H9 (cell line): ENCODE data around the gene MRPL40. TPM values are rescaled to one million over a fixed set of nuclear protein-coding genes. Genes with fewer than 3 reads are reported as not detected.

ENCODE experiments used
- DNase-seq: peaks from one replicate; pipeline ENCODE4 v3.0.0-alpha.2; 2017
- H2AFZ ChIP-seq: one replicate; pipeline ENCODE4 v1.6.1; 2013; ENCODE audit warnings: mild to moderate bottlenecking, low read length, control low read depth, moderate library complexity
- H2AK5ac ChIP-seq: 2 replicates; pipeline ENCODE4 v1.6.1; 2013; ENCODE audit warnings: low read length, control low read depth, mixed read lengths; ENCODE audit not compliant: insufficient read length
- H2BK120ac ChIP-seq: one replicate; pipeline ENCODE4 v1.6.1; 2013; ENCODE audit warnings: low read depth, mild to moderate bottlenecking, low read length, control low read depth, inconsistent platforms; ENCODE audit not compliant: poor library complexity, severe bottlenecking
- H2BK12ac ChIP-seq: 2 replicates; pipeline ENCODE4 v1.6.1; 2013; ENCODE audit warnings: low read length, control low read depth, mixed read lengths, low read depth; ENCODE audit not compliant: insufficient read length
- H2BK15ac ChIP-seq: 2 replicates; pipeline ENCODE4 v1.6.1; 2013; ENCODE audit warnings: low read depth, low read length, control low read depth
- H2BK20ac ChIP-seq: one replicate; pipeline ENCODE4 v1.6.1; 2013; ENCODE audit warnings: low read depth, mild to moderate bottlenecking, low read length, control low read depth, inconsistent platforms; ENCODE audit not compliant: poor library complexity, severe bottlenecking
- H2BK5ac ChIP-seq: 2 replicates; pipeline ENCODE4 v1.6.1; 2013; ENCODE audit warnings: low read length, control low read depth, mixed read lengths; ENCODE audit not compliant: insufficient read length
- H3K14ac ChIP-seq: 2 replicates; pipeline ENCODE4 v1.6.1; 2013; ENCODE audit warnings: low read length, control low read depth; ENCODE audit not compliant: insufficient read depth
- H3K18ac ChIP-seq: 2 replicates; pipeline ENCODE4 v1.6.1; 2013; ENCODE audit warnings: low read depth, mild to moderate bottlenecking, mixed read lengths, low read length, control low read depth; ENCODE audit not compliant: insufficient read length
- H3K23ac ChIP-seq: 2 replicates; pipeline ENCODE4 v1.6.1; 2013; ENCODE audit warnings: low read length, control low read depth, mixed read lengths, low read depth; ENCODE audit not compliant: insufficient read length
- H3K23me2 ChIP-seq: 2 replicates; pipeline ENCODE4 v1.6.1; 2013; ENCODE audit warnings: low read depth, mild to moderate bottlenecking, mixed read lengths, low read length, control low read depth; ENCODE audit not compliant: insufficient read length, poor library complexity, severe bottlenecking
- H3K27ac ChIP-seq: 2 replicates; pipeline ENCODE4 v1.5.1; 2013; ENCODE audit warnings: low read length, control low read depth, mixed read lengths, low read depth; ENCODE audit not compliant: insufficient read length
- H3K27me3 ChIP-seq: 2 replicates; pipeline ENCODE4 v1.6.1; 2013; ENCODE audit warnings: low read length, control low read depth, inconsistent platforms; ENCODE audit not compliant: insufficient read depth
- H3K4ac ChIP-seq: 2 replicates; pipeline ENCODE4 v1.6.1; 2013; ENCODE audit warnings: low read depth, mild to moderate bottlenecking, control low read depth, inconsistent platforms, low read length, moderate library complexity
- H3K4me1 ChIP-seq: 2 replicates; pipeline ENCODE4 v1.6.1; 2013; ENCODE audit warnings: low read length, control low read depth, inconsistent platforms; ENCODE audit not compliant: insufficient read depth
- H3K4me2 ChIP-seq: 2 replicates; pipeline ENCODE4 v1.6.1; 2013; ENCODE audit warnings: low read length, control low read depth, mixed read lengths; ENCODE audit not compliant: insufficient read length, insufficient read depth
- H3K56ac ChIP-seq: 2 replicates; pipeline ENCODE4 v1.6.1; 2013; ENCODE audit warnings: low read depth, mild to moderate bottlenecking, mixed read lengths, low read length, control low read depth; ENCODE audit not compliant: insufficient read length
- H3K79me1 ChIP-seq: 2 replicates; pipeline ENCODE4 v1.6.1; 2013; ENCODE audit warnings: low read depth, mild to moderate bottlenecking, moderate library complexity, low read length, control low read depth, inconsistent platforms; ENCODE audit not compliant: insufficient read depth, poor library complexity, severe bottlenecking
- H3K79me2 ChIP-seq: 2 replicates; pipeline ENCODE4 v1.6.1; 2013; ENCODE audit warnings: low read length, control low read depth, inconsistent platforms; ENCODE audit not compliant: insufficient read depth
- H3K9ac ChIP-seq: 2 replicates; pipeline ENCODE4 v1.6.1; 2013; ENCODE audit warnings: low read length, control low read depth, mixed read lengths; ENCODE audit not compliant: insufficient read length; ENCODE audit errors: extremely low read depth
- H3K9me3 ChIP-seq: one replicate; pipeline ENCODE4 v1.6.1; 2013; ENCODE audit warnings: low read depth, low read length, inconsistent platforms; ENCODE audit not compliant: control insufficient read depth
- H3T11ph ChIP-seq: one replicate; pipeline ENCODE4 v1.6.1; 2013; ENCODE audit warnings: mild to moderate bottlenecking, low read length, control low read depth, inconsistent platforms
- H4K20me1 ChIP-seq: one replicate; pipeline ENCODE4 v1.6.1; 2013; ENCODE audit not compliant: control insufficient read depth, insufficient read length, insufficient read depth
- H4K5ac ChIP-seq: 2 replicates; pipeline ENCODE4 v1.6.1; 2013; ENCODE audit warnings: low read depth, mild to moderate bottlenecking, mixed read lengths, low read length, control low read depth; ENCODE audit not compliant: insufficient read length
- H4K8ac ChIP-seq: replicated peaks from 2 replicates; pipeline ENCODE4 v1.6.1; 2013; ENCODE audit warnings: low read length, control low read depth, mixed read lengths, low read depth; ENCODE audit not compliant: insufficient read length
- H4K91ac ChIP-seq: 2 replicates; pipeline ENCODE4 v1.6.1; 2013; ENCODE audit warnings: low read depth, mild to moderate bottlenecking, moderate library complexity, mixed read lengths, low read length, control low read depth; ENCODE audit not compliant: insufficient read length
- H3K27ac Mint-ChIP-seq, 3 experiments: 2 replicates in 2 of 3; 3 replicates in 1 of 3; pipeline ENCODE4 v1.8.0; 2020 to 2021; ENCODE audit warnings: mixed read lengths in 3 of 3, mild to moderate bottlenecking in 1 of 3, moderate library complexity in 1 of 3
- H3K27me3 Mint-ChIP-seq: 2 replicates; pipeline ENCODE4 v1.8.0; 2021; ENCODE audit warnings: low read depth, mild to moderate bottlenecking, moderate library complexity, mixed read lengths
- H3K36me3 Mint-ChIP-seq, 3 experiments: 2 replicates in 2 of 3; 3 replicates in 1 of 3; pipeline ENCODE4 v1.8.0; 2020 to 2021; ENCODE audit warnings: low read depth in 3 of 3, mixed read lengths in 3 of 3; ENCODE audit not compliant: insufficient read depth in 1 of 3
- H3K4me1 Mint-ChIP-seq, 2 experiments: 2 replicates each; pipeline ENCODE4 v1.8.0; 2020; ENCODE audit warnings: mixed read lengths in 2 of 2
- H3K4me3 Mint-ChIP-seq, 2 experiments: 2 replicates in 1 of 2; 3 replicates in 1 of 2; pipeline ENCODE4 v1.8.0; 2020 to 2021; ENCODE audit warnings: mild to moderate bottlenecking in 2 of 2, mixed read lengths in 2 of 2, moderate library complexity in 1 of 2
- H3K9me3 Mint-ChIP-seq, 2 experiments: 2 replicates in 1 of 2; 3 replicates in 1 of 2; pipeline ENCODE4 v1.8.0; 2020; ENCODE audit warnings: mild to moderate bottlenecking in 2 of 2, mixed read lengths in 2 of 2, moderate library complexity in 1 of 2
- WGBS: extraction: QIAGEN DNeasy Blood & Tissue Kit; methylation state at CpG from one replicate; pipeline ENCODE4 v1.1.7; 2013; ENCODE audit warnings: missing lambda C conversion rate, low lambda C conversion rate, mixed read lengths; ENCODE audit not compliant: insufficient read length; ENCODE audit errors: extremely low coverage; 5-methylcytosine and 5-hydroxymethylcytosine counted together
- total RNA-seq: library from RNA; stranded (reverse); gene quantifications from 2 replicates; pipeline ENCODE4 v1.2.1, GENCODE V29; 2021
- TF ChIP-seq, protein P1 (sequence below): fragments of 200-600 bp; sonication (generic); conservative IDR thresholded peaks from 3 replicates; pipeline ENCODE4 v1.8.0; 2021; ENCODE audit warnings: antibody characterized with exemption, mild to moderate bottlenecking

MRPL40 gene
- total RNA-seq, 1 experiment from 2014 or later = 15.2 TPM

- no peak overlapping the region for H3K27ac ChIP-seq
- no peaks in the 10 kb centered on the region for H3K79me1 ChIP-seq
- no peak overlapping the region for H2BK12ac ChIP-seq
- no peak overlapping the region for H3T11ph ChIP-seq
- no peak overlapping the region for H3K4ac ChIP-seq
- no peak overlapping the region for H3K4me2 ChIP-seq
- no peak overlapping the region for H2AFZ ChIP-seq
- WGBS = no CpG with 5 or more reads among the region's 3 CpGs
- no peaks in the 10 kb centered on the region for H4K20me1 ChIP-seq
- no peak overlapping the region for H4K91ac ChIP-seq
- H3K4me1 ChIP-seq = no peaks in the 10 kb centered on the region
- Mint-ChIP-seq H3K36me3 (peaks cover 36 to 77% (median 42%) of the 10 kb centered on the region in 3 experiments; a peak in 6 of 7 replicates), H3K9me3 (no peaks in the 10 kb centered on the region), H3K27ac (peak overlapping the region in 1 of 3 experiments; percentile 16; a peak in 1 of 7 replicates), H3K27me3 (no peaks in the 10 kb centered on the region; the same call in 1 of the 2 replicates), H3K4me3 (no peak overlapping the region), H3K4me1 (no peaks in the 10 kb centered on the region)
- no peak overlapping the region for H3K56ac ChIP-seq
- H3K18ac ChIP-seq = no peak overlapping the region
- no peak overlapping the region for H2BK120ac ChIP-seq
- no peak overlapping the region for H4K5ac ChIP-seq
- H2BK5ac ChIP-seq = no peak overlapping the region
- DNase-seq = no peak
- H2BK20ac ChIP-seq = no peak overlapping the region
- no peak overlapping the region for H3K14ac ChIP-seq
- no peak overlapping the region for H3K23ac ChIP-seq
- no peaks in the 10 kb centered on the region for H3K9me3 ChIP-seq
- no peaks in the 10 kb centered on the region for H3K27me3 ChIP-seq
- H3K23me2 ChIP-seq = no peaks in the 10 kb centered on the region
- TF ChIP-seq, protein P1, sequence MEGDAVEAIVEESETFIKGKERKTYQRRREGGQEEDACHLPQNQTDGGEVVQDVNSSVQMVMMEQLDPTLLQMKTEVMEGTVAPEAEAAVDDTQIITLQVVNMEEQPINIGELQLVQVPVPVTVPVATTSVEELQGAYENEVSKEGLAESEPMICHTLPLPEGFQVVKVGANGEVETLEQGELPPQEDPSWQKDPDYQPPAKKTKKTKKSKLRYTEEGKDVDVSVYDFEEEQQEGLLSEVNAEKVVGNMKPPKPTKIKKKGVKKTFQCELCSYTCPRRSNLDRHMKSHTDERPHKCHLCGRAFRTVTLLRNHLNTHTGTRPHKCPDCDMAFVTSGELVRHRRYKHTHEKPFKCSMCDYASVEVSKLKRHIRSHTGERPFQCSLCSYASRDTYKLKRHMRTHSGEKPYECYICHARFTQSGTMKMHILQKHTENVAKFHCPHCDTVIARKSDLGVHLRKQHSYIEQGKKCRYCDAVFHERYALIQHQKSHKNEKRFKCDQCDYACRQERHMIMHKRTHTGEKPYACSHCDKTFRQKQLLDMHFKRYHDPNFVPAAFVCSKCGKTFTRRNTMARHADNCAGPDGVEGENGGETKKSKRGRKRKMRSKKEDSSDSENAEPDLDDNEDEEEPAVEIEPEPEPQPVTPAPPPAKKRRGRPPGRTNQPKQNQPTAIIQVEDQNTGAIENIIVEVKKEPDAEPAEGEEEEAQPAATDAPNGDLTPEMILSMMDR = no peak
- H4K8ac ChIP-seq = no peak overlapping the region
- H3K9ac ChIP-seq = no peak overlapping the region
- H2BK15ac ChIP-seq = no peak overlapping the region
- H2AK5ac ChIP-seq = no peak overlapping the region
- no peaks in the 10 kb centered on the region for H3K79me2 ChIP-seq
Observed at GRCh38 chr22:19404676-19405075, 27.7 kb upstream of the MRPL40 start.
